Transverse colon (tissue), 4 donors: Measurements from ENCODE around the gene JMJD1C. TPM values are rescaled to one million over a fixed set of nuclear protein-coding genes. Genes with fewer than 3 reads are reported as not detected.
"Not testable (repeated sequence)": the region's sequence is repeated elsewhere in the genome, so short reads cannot be mapped to it uniquely, and the experiment has no call there.

ENCODE experiments used
- DNase-seq: peaks from one replicate; pipeline ENCODE4 v3.0.0-alpha.2; 2019
- H3K27ac ChIP-seq, 4 donors: fragments of 200-600 bp; sonication (generic); 2 replicates each; pipeline ENCODE4 v1.5.1; 2016 to 2018; ENCODE audit warnings: inconsistent platforms in 4 of 4
- H3K27me3 ChIP-seq: fragments of 200-600 bp; sonication (generic); 2 replicates; pipeline ENCODE4 v1.5.1; 2017; ENCODE audit warnings: inconsistent platforms
- H3K36me3 ChIP-seq, 4 donors: fragments of 200-600 bp; sonication (generic); 2 replicates each; pipeline ENCODE4 v1.5.1; 2017 to 2019; ENCODE audit warnings: inconsistent platforms in 4 of 4
- H3K4me1 ChIP-seq, 4 donors: fragments of 200-600 bp; sonication (generic); 2 replicates each; pipeline ENCODE4 v1.5.1; 2017 to 2020; ENCODE audit warnings: inconsistent platforms in 4 of 4
- H3K4me3 ChIP-seq, 4 donors: fragments of 200-600 bp; sonication (generic); 1 replicate in 1 of 4; 2 replicates in 3 of 4; pipeline versions ENCODE4 v1.5.1 to v1.6.1; 2017 to 2019; ENCODE audit warnings: inconsistent platforms in 4 of 4
- H3K9me3 ChIP-seq, 2 donors: fragments of 200-600 bp; sonication (generic); 2 replicates each; pipeline ENCODE4 v1.5.1; 2017 to 2019; ENCODE audit warnings: inconsistent platforms in 2 of 2
- CTCF ChIP-seq, 5 experiments: fragments of 200-600 bp in 3 of 5; fragments of 450-650 bp in 2 of 5; sonication (generic) in 3 of 5; IDR thresholded peaks; 1 replicate in 2 of 5; 2 replicates in 3 of 5; pipeline ENCODE4 v1.5.1; 2016 to 2017; ENCODE audit warnings: antibody characterized with exemption in 5 of 5, inconsistent platforms in 3 of 5, mild to moderate bottlenecking in 2 of 5, moderate library complexity in 1 of 5
- EP300 ChIP-seq: sonication (generic); formaldehyde crosslinking; IDR thresholded peaks from one replicate; pipeline ENCODE4 v1.6.1; 2017; ENCODE audit warnings: antibody characterized with exemption, low read depth
- POLR2A ChIP-seq: fragments of 450-650 bp; IDR thresholded peaks from one replicate; pipeline ENCODE4 v1.6.1; 2016; ENCODE audit warnings: antibody characterized with exemption, mild to moderate bottlenecking, moderate library complexity
- POLR2AphosphoS5 ChIP-seq, 3 donors: sonication (generic); formaldehyde crosslinking; IDR thresholded peaks; one replicate each; pipeline ENCODE4 v1.6.1; 2016; ENCODE audit warnings: antibody characterized with exemption in 3 of 3
- WGBS, 2 donors: methylation state at CpG; one replicate each; pipeline ENCODE4 v1.1.5; 2018; ENCODE audit warnings: low coverage in 1 of 2; 5-methylcytosine and 5-hydroxymethylcytosine counted together
- in situ Hi-C, 4 donors: fragments of 200-750 bp; cut with MboI; loops; one replicate each; pipeline versions ENCODE4 v1.15.0 to v1.15.1; 2017; ENCODE audit warnings: low sequenced_read_pairs in 3 of 4, low pct_ligation_motif_present in 1 of 4, low pct_unique_long_range_greater_than_20kb in 1 of 4
- intact Hi-C: fragments of 100-400 bp; cut with DNase I; formaldehyde crosslinking; loops from one replicate; pipeline ENCODE4 v1.15.1; 2023; ENCODE audit warnings: low total_unique reads
- total RNA-seq, 4 donors: library from RNA; depleted of rRNA; stranded (reverse); fragments of >200 nt; gene quantifications; one replicate each; pipeline ENCODE4 v1.1.0, GENCODE V29; 2016

The JMJD1C gene
- total RNA-seq, 4 donors from 2014 or later, result 56.7 to 128 (median 78.9) TPM

GRCh38 chr10:63494951-63495350 lies 29.2 kb upstream of the JMJD1C start:
- H3K36me3 ChIP-seq, result no peaks in the 10 kb centered on the region
- no peaks in the 10 kb centered on the region for H3K27me3 ChIP-seq
- H3K27ac ChIP-seq, result no peak overlapping the region
- no peak for DNase-seq
- intact Hi-C loops (no loop called here), in situ Hi-C loops (no loop called here)
- TF ChIP-seq POLR2AphosphoS5 (IDR thresholded peaks at IDR 0.05) (no peak), POLR2A (no peak), EP300 (no peak), CTCF (IDR thresholded peaks at IDR 0.05) (no peak)
- 93 to 100% methylated on average over 2 of the region's 2 CpGs for WGBS, 2 donors
- no peaks in the 10 kb centered on the region for H3K9me3 ChIP-seq
- H3K4me1 ChIP-seq, result peaks cover 0 to 19% (median 11%) of the 10 kb centered on the region in 4 donors
- H3K4me3 ChIP-seq, result no peak overlapping the region

GRCh38 chr10:63493004-63493403 lies 27.2 kb upstream of the JMJD1C start:
- no peak overlapping the region for H3K27ac ChIP-seq
- WGBS, 2 donors, result 81 to 92% methylated on average over 4 of the region's 4 CpGs
- in situ Hi-C loops, result no loop called here

GRCh38 chr10:63492317-63492690 lies 26.5 kb upstream of the JMJD1C start:
- H3K36me3 ChIP-seq, DNase-seq, H3K4me3 ChIP-seq, H3K9me3 ChIP-seq, H3K27me3 ChIP-seq, in situ Hi-C loops, intact Hi-C loops: not testable (repeated sequence)
- Histone ChIP-seq H3K4me1 (peaks cover 0 to 15% (median 11%) of the 10 kb centered on the region in 4 donors), H3K27ac (peak overlapping the region in 3 of 4 donors; percentile 36 to 62 (median 48))
- WGBS, 2 donors, result 70 to 75% methylated on average over 6 of the region's 6 CpGs

More at GRCh38 chr10:63493004-63493403, 27.2 kb upstream of the JMJD1C start:
- no peaks in the 10 kb centered on the region for H3K36me3 ChIP-seq
- peaks cover 0 to 15% (median 11%) of the 10 kb centered on the region in 4 donors for H3K4me1 ChIP-seq
- no peaks in the 10 kb centered on the region for H3K9me3 ChIP-seq
- no peak overlapping the region for H3K4me3 ChIP-seq
- TF ChIP-seq POLR2AphosphoS5 (IDR thresholded peaks at IDR 0.05), result no peak
- TF ChIP-seq EP300, result no peak
- TF ChIP-seq CTCF (IDR thresholded peaks at IDR 0.05), result no peak
- no peak for TF ChIP-seq POLR2A
- H3K27me3 ChIP-seq, result no peaks in the 10 kb centered on the region
- intact Hi-C loops, result no loop called here
- no peak for DNase-seq

GRCh38 chr10:63491588-63492316 lies 26.0 kb upstream of the JMJD1C start:
- no peaks in the 10 kb centered on the region for H3K36me3 ChIP-seq
- H3K27me3 ChIP-seq, result no peaks in the 10 kb centered on the region
- no peak overlapping the region for H3K4me3 ChIP-seq
- H3K4me1 ChIP-seq, result peaks cover 0 to 15% (median 11%) of the 10 kb centered on the region in 4 donors
- 80 to 81% methylated on average over 6 to 8 of the region's 8 CpGs for WGBS, 2 donors
- DNase-seq, result no peak
- in situ Hi-C loops, result no loop called here
- TF ChIP-seq EP300 (no peak), POLR2AphosphoS5 (IDR thresholded peaks at IDR 0.05) (no peak), CTCF (IDR thresholded peaks at IDR 0.05) (no peak), POLR2A (no peak)
- no peaks in the 10 kb centered on the region for H3K9me3 ChIP-seq
- intact Hi-C loops, result no loop called here
- peak overlapping the region in 3 of 4 donors; percentile 36 to 62 (median 48) for H3K27ac ChIP-seq

GRCh38 chr10:63489838-63490237 lies 24.1 kb upstream of the JMJD1C start:
- no peaks in the 10 kb centered on the region for H3K36me3 ChIP-seq
- intact Hi-C loops (no loop called here), in situ Hi-C loops (no loop called here)
- no peaks in the 10 kb centered on the region for H3K27me3 ChIP-seq
- H3K27ac ChIP-seq, result no peak overlapping the region
- no peak for DNase-seq
- H3K9me3 ChIP-seq, result no peaks in the 10 kb centered on the region
- H3K4me3 ChIP-seq, result no peak overlapping the region
- H3K4me1 ChIP-seq, result peaks cover 0 to 15% (median 11%) of the 10 kb centered on the region in 4 donors
- TF ChIP-seq EP300 (no peak), POLR2A (no peak), POLR2AphosphoS5 (IDR thresholded peaks at IDR 0.05) (no peak), CTCF (IDR thresholded peaks at IDR 0.05) (no peak)
- WGBS, 2 donors, result 92% methylated on average over 3 of the region's 3 CpGs; no CpG with 5 or more reads in 1 of the 2 donors
